Forelimb muscle (tissue), 1 donor: Measurements from ENCODE around the gene PPP1R2. TPM values are rescaled to one million over a fixed set of nuclear protein-coding genes. Genes with fewer than 3 reads are reported as not detected.
"Not testable (repeated sequence)": the region's sequence is repeated elsewhere in the genome, so short reads cannot be mapped to it uniquely, and the experiment has no call there.

ENCODE experiments used
- DNase-seq: peaks from one replicate; pipeline ENCODE4 v3.0.0-alpha.2; 2013; ENCODE audit warnings: low read depth
- polyA plus RNA-seq: library from polyadenylated mRNA; unstranded; fragments of 120-200 nt; gene quantifications from one replicate; pipeline ENCODE4 v1.2.1, GENCODE V29; 2013; ENCODE audit not compliant: insufficient read length

The PPP1R2 gene
- polyA plus RNA-seq, 1 donor: 37.3 TPM

DNA sequence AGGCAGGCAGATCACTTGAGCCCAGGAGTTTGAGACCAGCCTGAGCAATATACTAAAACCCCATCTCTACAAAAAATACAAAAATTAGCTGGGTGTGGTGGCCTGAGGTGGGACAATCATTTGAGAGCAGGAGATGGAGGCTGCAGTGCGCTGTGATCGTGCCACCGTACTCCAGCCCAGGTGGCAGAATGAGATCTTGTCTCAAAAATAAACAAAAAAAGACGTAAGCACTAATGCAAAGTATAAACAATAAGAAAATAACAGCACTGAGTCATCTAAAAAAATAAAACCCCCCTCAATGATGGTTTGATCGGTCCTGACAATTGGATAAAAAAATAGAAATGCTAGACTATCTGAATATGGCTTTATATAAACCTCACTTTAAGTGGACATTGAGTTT, 3.6 kb downstream of the PPP1R2 start:
- no peak for DNase-seq

DNA sequence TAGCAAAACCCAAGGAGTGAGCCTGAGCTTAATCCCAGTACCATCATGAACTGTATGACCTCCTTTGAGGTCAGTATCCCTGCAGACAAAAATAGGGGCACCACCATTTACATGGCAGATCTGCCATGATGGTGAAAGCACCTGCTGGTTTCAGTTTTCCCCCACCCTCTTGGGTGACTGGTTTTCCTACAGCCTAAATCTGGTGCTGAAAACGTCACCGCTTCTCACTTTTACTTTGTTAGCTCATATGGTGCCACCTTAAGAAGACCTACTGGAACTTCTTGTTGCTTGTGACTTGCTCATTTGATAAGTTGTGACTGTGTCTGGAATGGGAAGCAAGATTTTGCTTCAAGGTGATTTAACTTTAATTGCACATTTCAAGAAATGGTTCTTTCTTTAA, 5.1 kb downstream of the PPP1R2 start:
- DNase-seq: no peak

DNA sequence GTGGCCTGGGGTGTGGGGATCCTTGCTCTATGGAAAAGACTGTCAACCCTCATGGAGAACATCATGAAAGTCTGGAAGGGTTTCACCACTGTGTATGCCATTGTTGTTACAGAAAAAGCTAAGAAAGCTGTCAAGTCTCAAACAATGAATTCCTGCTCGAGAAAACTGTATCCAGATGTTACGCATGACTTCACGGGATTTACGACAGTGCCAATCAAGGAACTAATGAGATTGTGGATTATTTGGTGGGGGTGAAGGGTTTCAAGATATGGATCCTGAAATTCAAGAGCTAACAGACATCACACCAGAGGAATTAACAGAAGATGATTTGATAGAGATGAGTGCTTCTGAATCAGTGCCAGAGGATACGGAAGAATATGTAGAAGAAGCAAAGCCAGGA, 7.8 kb downstream of the PPP1R2 start:
- DNase-seq: no peak

DNA sequence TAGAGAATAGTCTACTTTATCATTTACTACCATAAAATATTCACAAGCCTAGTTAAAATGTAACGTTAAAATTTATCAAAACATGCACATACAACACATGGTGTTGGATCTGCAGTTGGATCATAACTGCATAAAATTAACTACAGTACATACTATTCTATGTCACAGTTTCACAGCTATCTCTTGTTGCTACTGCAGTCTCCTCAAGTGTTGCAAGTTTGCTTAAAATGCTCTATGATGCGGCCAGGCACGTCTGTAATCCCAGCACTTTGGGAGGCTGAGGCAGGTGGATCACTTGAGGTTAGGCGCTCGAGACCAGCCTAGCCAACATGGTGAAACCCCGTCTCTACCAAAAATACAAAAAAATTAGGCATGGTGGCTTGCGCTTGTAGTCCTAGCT, 10.3 kb downstream of the PPP1R2 start:
- DNase-seq: no peak

DNA sequence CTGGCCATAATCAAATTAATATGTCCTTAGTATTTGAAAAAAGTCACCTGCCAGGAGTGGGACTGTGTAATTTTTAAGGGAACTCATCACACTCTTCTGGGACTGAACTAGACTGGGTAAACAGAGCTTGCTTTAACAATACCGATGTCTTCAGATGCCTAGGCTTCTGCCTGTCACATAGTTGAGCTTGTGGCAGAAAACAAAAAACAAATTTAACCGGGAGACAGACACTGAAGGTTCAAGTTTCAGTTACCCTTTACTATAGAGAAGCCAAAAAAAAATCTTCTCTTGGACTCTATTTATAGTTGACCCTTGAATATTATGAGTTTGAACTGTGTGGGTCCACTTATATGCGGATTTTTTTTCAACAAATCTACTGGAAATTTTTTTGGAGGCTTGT, 10.8 kb downstream of the PPP1R2 start:
- no peak for DNase-seq

DNA sequence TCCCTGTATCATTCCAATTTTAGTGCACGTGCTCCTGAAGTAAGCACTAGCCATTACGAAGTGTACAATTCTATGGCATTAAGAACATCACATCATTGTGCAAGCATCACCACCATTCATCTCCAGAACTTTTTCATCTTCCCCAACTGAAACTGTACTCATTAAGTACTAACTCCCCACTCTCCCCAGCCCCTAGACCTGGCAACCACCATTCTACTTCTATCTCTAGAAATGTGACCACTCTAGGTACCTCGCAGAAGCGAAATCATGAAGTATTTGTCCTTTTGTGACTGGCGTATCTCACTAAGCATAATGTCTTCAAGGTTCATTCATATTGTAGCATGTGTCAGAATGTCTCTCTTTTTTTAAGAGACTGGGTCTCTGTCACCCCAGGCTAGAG, 11.4 kb downstream of the PPP1R2 start:
- DNase-seq: no peak

DNA sequence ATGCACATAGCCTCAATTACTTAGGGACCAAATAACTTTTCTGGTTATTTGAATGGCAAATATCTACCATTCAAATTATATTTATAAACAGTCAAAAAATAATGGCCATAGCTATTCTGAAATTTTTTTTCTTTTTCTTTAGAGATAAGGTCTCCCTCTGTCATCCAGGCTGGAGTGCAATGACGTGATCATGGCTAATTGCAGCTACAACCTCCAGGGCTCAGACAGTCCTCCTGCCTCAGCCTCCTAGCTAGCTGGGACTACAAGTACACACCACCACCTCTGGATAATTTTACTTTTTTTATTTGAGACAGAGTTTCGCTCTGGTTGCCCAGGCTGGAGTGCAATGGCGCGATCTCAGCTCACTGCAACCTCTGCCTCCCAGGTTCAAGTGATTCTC, 16.6 kb downstream of the PPP1R2 start:
- DNase-seq: no peak

DNA sequence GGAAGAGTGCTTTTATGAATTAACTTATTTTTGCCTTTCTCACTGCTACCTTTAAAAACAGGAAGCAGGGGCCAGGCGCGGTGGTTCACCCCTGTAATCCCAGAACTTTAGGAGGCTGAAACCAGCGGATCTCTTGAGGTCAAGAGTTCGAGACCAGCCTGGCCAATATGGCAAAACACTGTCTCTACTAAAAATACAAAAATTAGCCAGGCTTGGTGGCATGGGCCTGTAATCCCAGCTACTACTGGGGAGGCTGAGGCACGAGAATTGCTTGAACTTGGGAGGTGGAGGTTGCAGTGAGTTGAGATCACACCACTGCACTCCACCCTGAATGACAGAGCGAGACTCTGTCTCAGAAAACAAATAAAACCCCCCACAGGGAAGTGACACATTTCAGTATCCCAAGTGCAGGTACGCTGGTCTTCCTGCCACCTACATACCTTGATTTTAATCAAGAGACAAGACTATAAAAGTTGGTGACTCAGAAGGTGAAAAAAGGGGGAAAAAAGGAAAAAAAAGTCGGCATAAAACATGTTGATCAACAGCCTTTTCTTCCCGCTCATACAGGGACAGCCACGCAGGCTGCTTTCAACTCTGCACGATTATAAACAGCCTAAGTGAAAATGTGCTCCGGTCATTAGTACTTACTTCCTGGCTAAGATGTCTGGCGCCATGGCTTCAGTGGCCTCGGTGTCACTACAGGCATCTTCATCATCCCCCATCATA, 18.8 kb downstream of the PPP1R2 start:
- no peak for DNase-seq

DNA sequence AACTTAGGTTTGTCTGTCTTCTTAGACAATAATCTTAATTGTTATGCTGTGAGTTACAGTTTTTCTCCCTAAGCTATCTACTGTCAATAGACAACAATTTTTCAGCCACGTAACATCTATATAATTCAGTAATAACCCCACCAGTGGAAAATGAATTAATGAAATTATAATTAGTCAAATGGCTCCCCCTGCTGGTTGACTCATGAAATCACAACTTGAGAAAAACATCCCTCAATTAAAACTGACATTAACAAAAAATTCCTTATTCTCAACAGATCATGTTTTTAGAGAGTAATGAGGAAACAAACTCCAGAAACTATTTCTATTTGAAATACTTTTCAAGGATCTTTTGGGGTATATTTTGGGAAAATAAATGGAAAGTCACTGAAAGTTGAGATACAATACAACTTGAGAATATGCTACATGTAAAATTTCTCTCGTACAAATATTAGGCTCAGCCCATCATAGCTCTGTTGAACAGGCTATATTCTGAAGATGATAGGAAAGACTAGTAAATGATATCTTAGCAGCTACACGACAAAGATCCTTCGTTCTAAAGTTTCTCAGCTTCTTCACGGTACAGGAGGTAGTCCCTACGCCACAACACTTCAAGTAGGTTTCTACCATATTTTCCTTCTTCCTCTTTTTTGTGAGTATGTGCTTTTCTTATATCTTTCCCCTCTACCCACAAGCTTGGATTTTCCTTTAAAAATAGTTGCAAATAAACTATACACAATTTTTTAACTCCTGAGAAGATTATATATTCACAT, 20.7 kb downstream of the PPP1R2 start:
- no peak for DNase-seq

DNA sequence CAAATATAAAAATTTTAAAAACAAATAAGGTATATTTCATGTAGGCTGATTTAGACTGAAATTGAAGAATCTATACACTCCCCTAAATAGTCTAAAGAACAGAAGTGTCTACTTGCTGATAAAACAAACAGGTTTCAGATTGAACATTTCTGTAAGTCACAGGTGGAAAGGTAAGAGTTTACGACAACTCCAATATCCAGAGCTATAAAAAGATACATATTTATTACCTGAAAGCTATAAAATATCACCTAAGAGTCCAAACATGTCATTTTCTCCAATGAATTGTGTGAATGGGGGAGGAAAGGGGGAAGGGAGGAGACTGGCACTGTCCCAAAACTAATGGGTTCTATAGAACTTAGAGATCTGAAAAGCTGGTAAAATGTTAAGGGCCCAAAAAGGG, 26.1 kb downstream of the PPP1R2 start:
- no peak for DNase-seq

DNA sequence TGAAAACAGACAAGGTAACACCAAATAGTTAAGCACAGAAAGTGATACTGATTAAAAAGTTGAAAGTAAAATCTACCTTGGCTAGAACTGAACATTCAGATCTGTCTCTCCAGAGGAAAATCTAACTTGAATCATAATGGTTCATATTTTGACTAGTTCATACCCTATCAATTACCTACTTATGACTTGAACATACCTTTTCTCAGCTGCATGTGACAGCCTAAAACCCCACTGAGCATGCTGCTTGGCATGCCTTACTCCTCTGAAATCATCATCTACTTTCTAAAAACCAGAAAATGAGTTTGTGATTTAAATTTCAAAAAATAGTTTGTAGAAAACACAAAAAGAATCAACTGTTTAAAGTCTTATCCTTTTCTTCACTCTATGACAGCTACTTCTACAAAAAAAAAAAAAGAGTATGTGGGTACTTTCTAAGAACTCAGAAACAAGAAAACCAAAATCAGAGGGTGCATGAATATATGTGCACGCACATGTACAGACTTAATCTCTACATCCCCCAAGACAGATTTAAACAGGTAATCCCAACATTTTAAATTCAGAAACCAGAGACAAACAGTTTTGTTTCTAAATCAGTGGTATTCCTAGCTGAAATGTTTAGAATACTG, 28.4 kb downstream of the PPP1R2 start:
- DNase-seq: not testable (repeated sequence)

DNA sequence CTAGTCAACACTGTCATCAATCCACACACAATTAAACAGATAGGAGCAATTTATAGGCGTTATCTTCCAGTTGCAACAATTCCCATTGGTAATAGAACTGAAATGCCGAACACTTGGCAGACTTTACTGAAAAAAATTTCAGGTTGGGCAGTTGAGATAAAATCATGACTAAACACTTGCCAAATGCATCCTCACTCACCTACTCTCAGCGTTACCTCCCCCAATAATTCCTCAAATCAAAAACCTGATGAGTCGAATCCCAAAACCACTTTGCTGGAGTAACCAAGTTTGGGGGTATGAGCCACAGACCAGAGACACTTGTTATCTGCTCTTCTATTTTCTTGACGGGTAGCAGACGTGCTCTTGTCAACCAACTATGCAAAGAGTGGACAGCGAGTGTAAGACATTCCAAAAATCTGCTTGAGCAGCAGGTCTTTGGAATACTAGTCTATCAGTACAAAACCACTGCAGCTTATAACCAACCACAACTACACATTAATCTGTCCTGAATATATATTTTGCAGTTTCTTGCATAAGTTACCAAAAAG, 30.3 kb downstream of the PPP1R2 start:
- DNase-seq: no peak

DNA sequence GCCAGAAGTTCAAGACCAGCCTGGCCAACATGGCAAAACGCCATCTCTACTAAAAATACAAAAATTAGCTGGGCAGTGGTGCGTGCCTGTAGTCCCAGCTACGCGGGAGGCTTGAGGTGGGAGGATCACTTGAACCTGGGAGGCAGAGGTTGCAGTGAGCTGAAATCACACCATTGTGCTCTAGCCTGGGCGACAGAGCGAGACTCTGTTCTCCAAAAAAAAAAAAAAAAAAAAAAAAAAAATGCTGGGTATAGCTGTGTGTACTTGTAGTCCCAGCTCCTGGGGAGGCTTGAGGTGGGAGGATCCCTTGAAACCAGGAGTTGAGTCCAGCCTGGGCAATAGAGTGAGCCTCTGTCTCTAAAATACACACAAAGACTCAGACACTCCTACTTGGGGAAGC, 32.0 kb downstream of the PPP1R2 start:
- DNase-seq: no peak

DNA sequence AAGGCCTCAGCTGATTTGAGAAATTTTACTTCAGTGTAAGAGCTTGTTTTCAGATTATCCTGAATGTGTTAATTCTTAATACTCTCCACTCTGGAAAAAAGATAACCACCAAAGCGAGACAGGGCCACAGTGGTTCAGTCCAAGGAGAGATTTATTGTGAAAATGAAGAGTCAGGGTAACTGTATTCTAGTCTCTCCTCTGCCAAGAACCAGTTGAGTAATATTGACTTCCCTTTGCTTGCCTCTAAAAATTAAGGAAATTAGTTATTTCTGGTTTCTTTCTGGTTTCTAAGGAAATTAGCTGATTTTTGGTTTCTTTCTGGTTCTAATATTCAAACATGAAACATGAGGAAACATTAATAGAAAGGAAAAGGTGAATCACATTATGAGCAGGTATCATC, 34.9 kb downstream of the PPP1R2 start:
- no peak for DNase-seq

DNA sequence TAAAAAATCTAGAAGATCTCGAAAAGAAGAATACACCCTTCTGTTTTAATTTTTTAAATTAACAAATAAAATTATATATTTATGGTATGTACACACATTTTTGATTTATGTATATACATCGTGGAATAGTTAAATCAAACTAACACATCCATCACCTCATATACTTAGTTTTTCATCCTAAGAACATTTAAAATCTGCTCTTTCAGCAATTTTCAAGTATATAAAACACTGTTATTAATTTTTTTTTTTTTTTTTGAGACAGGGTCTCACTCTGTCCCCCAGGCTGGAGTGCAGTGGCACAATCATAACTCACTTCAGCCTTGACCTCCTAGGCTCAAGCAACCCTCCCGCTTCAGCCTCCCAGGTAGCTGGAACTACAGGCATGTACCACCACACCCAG, 67.5 kb downstream of the PPP1R2 start:
- no peak for DNase-seq

DNA sequence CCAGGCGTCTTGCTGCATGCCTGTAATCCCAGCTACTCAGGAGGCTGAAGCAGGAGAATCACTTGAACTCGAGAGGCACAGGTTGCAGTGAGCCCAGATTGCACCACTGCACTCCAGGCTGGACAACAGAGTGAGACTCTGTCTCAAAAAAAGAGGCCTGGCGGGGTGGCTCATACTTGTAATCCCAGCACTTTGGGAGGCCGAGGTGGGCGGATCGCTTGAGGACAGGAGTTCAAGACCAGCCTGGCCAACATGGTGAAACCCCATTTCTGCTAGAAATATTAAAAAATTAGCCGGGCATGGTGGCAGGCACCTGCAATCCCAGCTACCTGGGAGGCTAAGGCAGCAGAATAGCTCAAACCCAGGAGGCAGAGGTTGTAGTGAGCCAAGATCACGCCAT, 68.0 kb downstream of the PPP1R2 start:
- not testable (repeated sequence) for DNase-seq

DNA sequence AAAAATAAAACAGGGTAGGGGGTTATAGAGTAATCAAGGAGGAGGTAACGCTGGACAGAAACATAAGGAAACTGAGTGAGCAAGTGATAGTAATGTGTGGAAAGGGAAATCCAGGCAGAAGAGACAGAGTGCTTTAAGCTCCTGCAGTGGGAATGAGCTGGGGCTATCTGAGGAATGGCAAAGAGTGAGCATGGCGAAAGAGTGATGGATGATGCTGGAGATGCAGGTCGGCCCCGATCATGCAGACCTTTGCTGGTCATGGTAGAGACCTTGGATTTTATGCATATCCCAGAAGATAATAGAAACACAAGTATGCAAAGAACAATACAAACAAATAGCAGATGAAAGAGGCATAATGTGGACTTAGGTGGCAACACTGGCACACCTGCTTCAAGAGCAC, 74.3 kb downstream of the PPP1R2 start:
- no peak for DNase-seq

DNA sequence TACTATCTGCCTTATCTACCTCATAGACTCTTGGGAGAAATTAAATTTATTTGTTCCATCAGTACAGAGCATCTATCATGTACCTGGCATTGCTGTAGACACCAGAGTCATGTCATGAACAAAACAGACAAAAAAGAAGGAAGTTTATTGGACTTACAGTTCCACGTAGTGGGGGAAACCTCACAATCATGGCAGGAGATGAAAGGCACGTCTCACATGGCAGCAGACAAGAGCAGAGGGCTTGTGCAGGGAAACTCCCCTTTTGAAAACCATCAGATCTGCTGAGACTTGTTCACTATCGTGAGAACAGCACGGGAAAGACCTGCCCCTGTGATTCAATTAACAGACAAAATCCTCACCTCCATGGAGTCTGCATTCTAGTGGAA, 74.7 kb downstream of the PPP1R2 start:
- no peak for DNase-seq

DNA sequence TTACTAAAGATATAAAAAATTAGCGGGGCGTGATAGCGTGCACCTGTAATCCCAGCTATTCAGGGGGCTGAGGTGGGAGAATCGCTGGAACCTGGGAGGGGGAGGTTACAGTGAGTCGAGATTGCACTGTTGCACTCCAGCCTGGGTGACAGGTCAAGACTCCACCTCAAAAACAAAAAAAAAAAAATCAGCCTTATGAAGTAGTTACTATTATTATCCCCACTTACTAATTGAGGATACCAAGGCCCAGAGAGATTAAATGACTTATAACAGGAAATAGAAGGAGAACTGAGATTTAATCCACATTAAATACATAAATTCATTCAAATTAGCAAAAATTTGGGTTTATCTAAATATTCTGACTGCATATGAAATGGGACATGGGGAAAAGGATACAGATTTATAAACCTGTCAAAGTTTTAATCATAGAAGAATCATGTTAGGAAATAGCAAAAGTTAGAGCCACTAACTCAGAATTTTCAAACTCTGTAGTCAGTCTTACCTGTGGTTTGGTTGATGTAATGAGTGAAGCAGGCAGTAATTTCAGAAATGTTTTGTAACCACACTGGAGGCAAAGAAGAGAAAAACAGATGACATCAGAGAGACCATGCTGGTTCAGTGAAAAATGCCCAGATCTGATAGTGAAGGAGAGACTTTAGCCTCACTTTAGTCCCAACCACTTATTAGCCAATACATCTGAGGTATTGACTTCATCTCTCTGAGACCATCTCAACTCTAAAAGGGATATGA, 75.3 kb downstream of the PPP1R2 start:
- DNase-seq: no peak

DNA sequence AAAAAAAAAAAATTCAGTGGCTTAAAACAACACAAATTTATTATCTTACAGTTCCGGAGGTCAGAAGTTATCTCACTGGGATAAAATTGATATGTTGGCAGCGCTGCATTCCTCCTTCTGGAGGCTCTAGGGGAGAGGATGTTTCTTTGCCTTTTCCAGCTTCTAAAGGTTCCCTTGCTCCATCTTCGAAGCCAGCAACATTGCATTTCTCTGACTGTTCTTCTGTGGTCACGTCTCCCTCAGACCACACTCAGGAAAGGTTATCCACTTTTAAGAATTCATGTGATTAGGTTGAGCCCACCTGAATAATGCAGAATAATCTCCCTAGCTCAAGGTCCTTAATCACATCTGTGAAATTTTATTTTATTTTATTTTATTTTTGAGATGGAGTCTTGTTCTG, 76.9 kb downstream of the PPP1R2 start:
- no peak for DNase-seq
